Thoracic aorta (tissue), 2 donors: Measurements from ENCODE around the gene CFHR5. TPM values are rescaled to one million over a fixed set of nuclear protein-coding genes. Genes with fewer than 3 reads are reported as not detected.
"Not testable (repeated sequence)": the region's sequence is repeated elsewhere in the genome, so short reads cannot be mapped to it uniquely, and the experiment has no call there.

Source experiments
- ATAC-seq: fragments of 150-250 bp; one replicate; pipeline ENCODE4 v1.8.0; 2017; ENCODE audit warnings: low read depth; ENCODE audit not compliant: insufficient number of reproducible peaks, low FRiP score
- DNase-seq: peaks from one replicate; pipeline ENCODE4 v3.0.0-alpha.2; 2020; ENCODE audit warnings: low spot score
- H3K27ac ChIP-seq, 2 donors: fragments of 200-600 bp; sonication (generic); 1 replicate in 1 of 2; 2 replicates in 1 of 2; pipeline ENCODE4 v1.5.1; 2016; ENCODE audit warnings: mild to moderate bottlenecking in 2 of 2, moderate library complexity in 2 of 2
- H3K27me3 ChIP-seq: fragments of 200-600 bp; sonication (generic); replicated peaks from 2 replicates; pipeline ENCODE4 v1.6.0; 2016; ENCODE audit warnings: mild to moderate bottlenecking; ENCODE audit not compliant: insufficient read depth
- H3K36me3 ChIP-seq: fragments of 200-600 bp; sonication (generic); one replicate; pipeline ENCODE4 v1.5.1; 2016
- H3K4me1 ChIP-seq, 2 donors: fragments of 200-600 bp; sonication (generic); 1 replicate in 1 of 2; 2 replicates in 1 of 2; pipeline versions ENCODE4 v1.5.1 to v1.6.0; 2016; ENCODE audit warnings: low read depth in 2 of 2, mild to moderate bottlenecking in 1 of 2; ENCODE audit not compliant: control insufficient read depth in 1 of 2
- H3K4me3 ChIP-seq: fragments of 200-600 bp; sonication (generic); 2 replicates; pipeline ENCODE4 v1.5.1; 2016; ENCODE audit warnings: mild to moderate bottlenecking
- H3K9me3 ChIP-seq: fragments of 200-600 bp; sonication (generic); 2 replicates; pipeline ENCODE4 v1.5.1; 2016
- CTCF ChIP-seq: fragments of 200-600 bp; sonication (generic); IDR thresholded peaks from one replicate; pipeline ENCODE4 v1.5.1; 2019; ENCODE audit warnings: antibody characterized with exemption
- total RNA-seq, 2 donors: library from RNA; depleted of rRNA; stranded (reverse); fragments of >200 nt; gene quantifications; one replicate each; pipeline versions ENCODE4 v1.1.0 to v1.2.3, GENCODE V29; 2016

Gene CFHR5
- not detected for total RNA-seq

GRCh38 chr1:196977278-196977677 is at the start of gene CFHR5:
TSS of gene CFHR5 (plus strand) at chr1:196977556. CDS start at chr1:196977665, 109 bp downstream.
- TF ChIP-seq CTCF: no peak
- no peak within 1 kb of the TSS for H3K4me3 ChIP-seq
- H3K36me3 ChIP-seq: no peaks in the 10 kb centered on the region
- no peak for DNase-seq
- H3K4me1 ChIP-seq: no peaks in the 10 kb centered on the region
- H3K27ac ChIP-seq: no peak within 1 kb of the TSS
- H3K27me3 ChIP-seq: no peaks in the 10 kb centered on the region
- H3K9me3 ChIP-seq: no peaks in the 10 kb centered on the region
- no peak for ATAC-seq

- not testable (repeated sequence) for H3K27ac ChIP-seq, H3K4me3 ChIP-seq, H3K36me3 ChIP-seq, H3K4me1 ChIP-seq, ATAC-seq, DNase-seq, H3K9me3 ChIP-seq, H3K27me3 ChIP-seq
These were observed 44.5 kb upstream of the CFHR5 start for GRCh38 chr1:196932853-196933252.

GRCh38 chr1:196933531-196934189 is 43.7 kb upstream of the CFHR5 start:
- ATAC-seq: no peak

GRCh38 chr1:196941474-196941873 is 35.9 kb upstream of the CFHR5 start:
- H3K27ac ChIP-seq, H3K27me3 ChIP-seq, H3K4me3 ChIP-seq, DNase-seq, ATAC-seq, H3K9me3 ChIP-seq, H3K36me3 ChIP-seq, H3K4me1 ChIP-seq: not testable (repeated sequence)

More at GRCh38 chr1:196933531-196934189, 43.7 kb upstream of the CFHR5 start:
- Histone ChIP-seq H3K36me3 (no peaks in the 10 kb centered on the region), H3K4me1 (no peaks in the 10 kb centered on the region), H3K27ac (no peak overlapping the region), H3K4me3 (no peak overlapping the region), H3K27me3 (no peaks in the 10 kb centered on the region), H3K9me3 (no peaks in the 10 kb centered on the region)
- no peak for TF ChIP-seq CTCF
- no peak for DNase-seq

GRCh38 chr1:196943568-196943967 is 33.8 kb upstream of the CFHR5 start, which contains the start of gene CFHR2:
TSS of gene CFHR2 (plus strand) at chr1:196943738. CDS start at chr1:196943881, 143 bp downstream.
- not testable (repeated sequence) for H3K9me3 ChIP-seq, H3K27me3 ChIP-seq, H3K4me1 ChIP-seq, DNase-seq, H3K27ac ChIP-seq, H3K36me3 ChIP-seq, H3K4me3 ChIP-seq, ATAC-seq

- H3K27me3 ChIP-seq: no peaks in the 10 kb centered on the region
These were observed 25.5 kb upstream of the CFHR5 start for GRCh38 chr1:196951711-196952394.

More at GRCh38 chr1:196951711-196952394, 25.5 kb upstream of the CFHR5 start:
- Histone ChIP-seq H3K27ac (no peak overlapping the region), H3K4me1 (no peaks in the 10 kb centered on the region), H3K4me3 (no peak overlapping the region), H3K36me3 (no peaks in the 10 kb centered on the region), H3K9me3 (no peaks in the 10 kb centered on the region)
- no peak for TF ChIP-seq CTCF
- ATAC-seq: no peak
- DNase-seq: no peak
